ENCODE results near the gene ARCN1.
A peak's percentile ranks its signal among the peaks of the same experiment; 100 is the strongest.

Gene ARCN1

GRCh38 chr11:118572061-118572980, at the start of gene ARCN1:
ARCN1 (plus strand) TSS chr11:118572409; CDS start chr11:118572548, 139 bp downstream.
- peak; percentile 64 to 74 for DNase-seq

- no peak for DNase-seq
These were observed 49.6 kb upstream of the ARCN1 start for GRCh38 chr11:118522571-118523072.

- no peak for DNase-seq
These were observed 47.9 kb upstream of the ARCN1 start for GRCh38 chr11:118524356-118524755.

GRCh38 chr11:118524757-118525470, 47.3 kb upstream of the ARCN1 start:
- no peak for DNase-seq

GRCh38 chr11:118526688-118527087, 45.5 kb upstream of the ARCN1 start:
- DNase-seq, result no peak

- no peak for DNase-seq
These were observed 45.1 kb upstream of the ARCN1 start, which contains the start of gene TTC36 for GRCh38 chr11:118527109-118527508. TTC36 (plus strand) TSS chr11:118527474; CDS start chr11:118527495, 21 bp downstream.

GRCh38 chr11:118528511-118528910, 43.7 kb upstream of the ARCN1 start:
- no peak for DNase-seq

- DNase-seq, result no peak
These were observed 42.5 kb upstream of the ARCN1 start for GRCh38 chr11:118529584-118530175.

GRCh38 chr11:118530180-118530682, 42.0 kb upstream of the ARCN1 start:
- no peak for DNase-seq

- peak in 1 of 2 donors; percentile 13 for DNase-seq
These were observed 41.3 kb upstream of the ARCN1 start, which contains the start of gene TMEM25 for GRCh38 chr11:118530683-118531596. TMEM25 (plus strand) TSS chr11:118531192; CDS start chr11:118531802, 610 bp downstream.

GRCh38 chr11:118531597-118532084, 40.6 kb upstream of the ARCN1 start:
- no peak for DNase-seq

GRCh38 chr11:118532091-118532490, 40.1 kb upstream of the ARCN1 start:
- no peak for DNase-seq

GRCh38 chr11:118532852-118533768, 39.1 kb upstream of the ARCN1 start:
- DNase-seq, result no peak

GRCh38 chr11:118533769-118534729, 38.2 kb upstream of the ARCN1 start:
- no peak for DNase-seq

GRCh38 chr11:118535261-118535660, 36.9 kb upstream of the ARCN1 start:
- DNase-seq, result no peak

GRCh38 chr11:118536726-118537125, 35.5 kb upstream of the ARCN1 start:
- peak in 1 of 2 donors; percentile 18 for DNase-seq

- no peak for DNase-seq
These were observed 34.7 kb upstream of the ARCN1 start for GRCh38 chr11:118537409-118537980.

GRCh38 chr11:118544010-118544646, 28.1 kb upstream of the ARCN1 start:
- no peak for DNase-seq
